Testis (tissue), 3 donors: ENCODE measurements around the gene OR5B21. TPM values are rescaled to one million over a fixed set of nuclear protein-coding genes. Genes with fewer than 3 reads are reported as not detected.

ENCODE experiments used
- DNase-seq: peaks from one replicate; pipeline ENCODE4 v3.0.0-alpha.2; 2019
- H3K27ac ChIP-seq, 2 donors: fragments of 200-600 bp; sonication (generic); one replicate each; pipeline ENCODE4 v1.5.1; 2019
- H3K27me3 ChIP-seq: fragments of 200-600 bp; sonication (generic); one replicate; pipeline ENCODE4 v1.5.1; 2019
- H3K36me3 ChIP-seq: fragments of 200-600 bp; sonication (generic); one replicate; pipeline ENCODE4 v1.5.1; 2017; ENCODE audit warnings: low read depth; ENCODE audit errors: missing control alignments
- H3K4me1 ChIP-seq: fragments of 200-600 bp; sonication (generic); one replicate; pipeline ENCODE4 v1.5.1; 2019
- H3K4me3 ChIP-seq, 2 donors: fragments of 200-600 bp; sonication (generic); one replicate each; pipeline ENCODE4 v1.5.1; 2017 to 2019
- H3K9me3 ChIP-seq: fragments of 200-600 bp; sonication (generic); one replicate; pipeline ENCODE4 v1.5.1; 2017
- CTCF ChIP-seq, 3 experiments: fragments of 450-650 bp in 2 of 3; fragments of 200-600 bp in 1 of 3; sonication (generic) in 1 of 3; IDR thresholded peaks; one replicate each; pipeline ENCODE4 v1.5.1; 2016 to 2019; ENCODE audit warnings: antibody characterized with exemption in 3 of 3, mild to moderate bottlenecking in 2 of 3, moderate library complexity in 1 of 3
- POLR2A ChIP-seq: fragments of 450-650 bp; IDR thresholded peaks from one replicate; pipeline ENCODE4 v1.6.1; 2017; ENCODE audit warnings: antibody characterized with exemption, mild to moderate bottlenecking, moderate library complexity
- WGBS, 2 donors: methylation state at CpG; one replicate each; pipeline ENCODE4 v1.1.5; 2018; 5-methylcytosine and 5-hydroxymethylcytosine counted together
- intact Hi-C: fragments of 100-400 bp; cut with DNase I; formaldehyde crosslinking; loops from one replicate; pipeline ENCODE4 v1.15.1; 2023; ENCODE audit warnings: low total_unique reads
- polyA plus RNA-seq: library from polyadenylated mRNA; stranded (reverse); fragments of 350-450 nt; fragmentation: Illumina TruSeq; extraction: RNeasy Lipid Tissue Mini Kit (QIAGEN cat#74804); gene quantifications from one replicate; pipeline ENCODE4 v1.2.3, GENCODE V29; 2014; ENCODE audit warnings: low read depth, low replicate concordance; ENCODE audit not compliant: insufficient read depth
- total RNA-seq, 2 donors: library from RNA; depleted of rRNA; stranded (reverse); fragments of >200 nt; gene quantifications; one replicate each; pipeline ENCODE4 v1.2.3, GENCODE V29; 2016

OR5B21 gene
- total and polyA plus RNA-seq, 3 donors from 2014 or later: 0.62 to 0.71 TPM; not detected in 1

GRCh38 chr11:58498464-58498863, 9.4 kb downstream of the OR5B21 start:
- Histone ChIP-seq H3K9me3 (no peaks in the 10 kb centered on the region), H3K27me3 (no peaks in the 10 kb centered on the region), H3K4me3 (no peak overlapping the region), H3K36me3 (no peaks in the 10 kb centered on the region), H3K4me1 (no peaks in the 10 kb centered on the region), H3K27ac (no peak overlapping the region)
- TF ChIP-seq POLR2A: no peak
- TF ChIP-seq CTCF (IDR thresholded peaks at IDR 0.05): no peak
- WGBS, 2 donors: 41 to 61% methylated on average over 2 of the region's 2 CpGs
- intact Hi-C loops: no loop called here
- no peak for DNase-seq

- no peaks in the 10 kb centered on the region for H3K9me3 ChIP-seq
- no peaks in the 10 kb centered on the region for H3K4me1 ChIP-seq
- no peak overlapping the region for H3K4me3 ChIP-seq
- WGBS, 2 donors: 87 to 94% methylated on average over 2 of the region's 2 CpGs
- no peak for TF ChIP-seq CTCF (IDR thresholded peaks at IDR 0.05)
- DNase-seq: no peak
- H3K27ac ChIP-seq: no peak overlapping the region
- no peaks in the 10 kb centered on the region for H3K36me3 ChIP-seq
- intact Hi-C loops: no loop called here
- H3K27me3 ChIP-seq: no peaks in the 10 kb centered on the region
Observed at GRCh38 chr11:58497951-58498350, 10.0 kb downstream of the OR5B21 start.

GRCh38 chr11:58495906-58496305, 12.0 kb downstream of the OR5B21 start:
- intact Hi-C loops: no loop called here
- TF ChIP-seq CTCF (IDR thresholded peaks at IDR 0.05): no peak
- TF ChIP-seq POLR2A: no peak
- Histone ChIP-seq H3K9me3 (no peaks in the 10 kb centered on the region), H3K4me1 (no peaks in the 10 kb centered on the region), H3K27ac (no peak overlapping the region), H3K4me3 (no peak overlapping the region), H3K27me3 (no peaks in the 10 kb centered on the region), H3K36me3 (no peaks in the 10 kb centered on the region)
- 72% methylated on average over 2 of the region's 2 CpGs for WGBS, 2 donors
- DNase-seq: no peak

- TF ChIP-seq CTCF (IDR thresholded peaks at IDR 0.05) (no peak), POLR2A (no peak)
- no peak for DNase-seq
- no peaks in the 10 kb centered on the region for H3K36me3 ChIP-seq
- intact Hi-C loops: no loop called here
- H3K27ac ChIP-seq: no peak overlapping the region
- no peaks in the 10 kb centered on the region for H3K27me3 ChIP-seq
- H3K4me1 ChIP-seq: no peaks in the 10 kb centered on the region
- H3K9me3 ChIP-seq: no peaks in the 10 kb centered on the region
- H3K4me3 ChIP-seq: no peak overlapping the region
Observed at GRCh38 chr11:58494101-58494500, 13.8 kb downstream of the OR5B21 start.

GRCh38 chr11:58493676-58494075, 14.2 kb downstream of the OR5B21 start:
- H3K27ac ChIP-seq: no peak overlapping the region
- no peak for DNase-seq

More at GRCh38 chr11:58493676-58494075, 14.2 kb downstream of the OR5B21 start:
- 42 to 63% methylated on average over 2 of the region's 2 CpGs for WGBS, 2 donors
- intact Hi-C loops: no loop called here
- no peaks in the 10 kb centered on the region for H3K27me3 ChIP-seq
- no peaks in the 10 kb centered on the region for H3K9me3 ChIP-seq
- no peak for TF ChIP-seq POLR2A
- no peak for TF ChIP-seq CTCF (IDR thresholded peaks at IDR 0.05)
- no peaks in the 10 kb centered on the region for H3K36me3 ChIP-seq
- no peak overlapping the region for H3K4me3 ChIP-seq
- H3K4me1 ChIP-seq: no peaks in the 10 kb centered on the region
